AG09319 (cell line): ENCODE results near the gene RPAP3.

ENCODE experiments used
- DNase-seq: peaks from one replicate; pipeline ENCODE4 v3.0.0-alpha.2; 2010; ENCODE audit warnings: low read depth; ENCODE audit errors: extremely low read depth
- CTCF ChIP-seq: IDR thresholded peaks from 2 replicates; pipeline ENCODE4 v1.5.1; 2011; ENCODE audit warnings: low read depth, mild to moderate bottlenecking, inconsistent platforms, low read length, moderate library complexity

The RPAP3 gene

DNA sequence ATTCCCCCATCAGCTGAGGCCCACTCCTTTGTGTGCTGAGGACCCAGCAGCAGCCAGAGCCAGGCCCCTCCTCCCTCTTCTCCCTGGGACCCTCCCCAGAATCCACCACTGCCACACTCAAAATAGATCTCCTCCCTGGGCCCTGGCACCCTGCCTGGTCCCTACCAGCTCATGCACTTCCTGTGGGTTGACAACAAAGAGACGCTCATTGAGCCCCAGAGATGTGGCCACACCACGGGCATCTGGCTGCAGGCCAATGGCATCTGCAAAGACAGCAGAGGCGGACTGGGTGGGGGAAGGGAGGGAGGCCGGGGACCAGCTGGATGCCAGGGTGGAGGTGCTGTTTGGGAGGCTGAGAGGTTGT lies 35.5 kb upstream of the RPAP3 start:
- TF ChIP-seq CTCF = no peak
- DNase-seq = no peak

- no peak for TF ChIP-seq CTCF
- DNase-seq = no peak
Measured at GRCh38 chr12:47740606-47741339, 34.9 kb upstream of the RPAP3 start.

GRCh38 chr12:47739979-47740378 lies 34.1 kb upstream of the RPAP3 start:
- TF ChIP-seq CTCF = no peak
- no peak for DNase-seq

DNA sequence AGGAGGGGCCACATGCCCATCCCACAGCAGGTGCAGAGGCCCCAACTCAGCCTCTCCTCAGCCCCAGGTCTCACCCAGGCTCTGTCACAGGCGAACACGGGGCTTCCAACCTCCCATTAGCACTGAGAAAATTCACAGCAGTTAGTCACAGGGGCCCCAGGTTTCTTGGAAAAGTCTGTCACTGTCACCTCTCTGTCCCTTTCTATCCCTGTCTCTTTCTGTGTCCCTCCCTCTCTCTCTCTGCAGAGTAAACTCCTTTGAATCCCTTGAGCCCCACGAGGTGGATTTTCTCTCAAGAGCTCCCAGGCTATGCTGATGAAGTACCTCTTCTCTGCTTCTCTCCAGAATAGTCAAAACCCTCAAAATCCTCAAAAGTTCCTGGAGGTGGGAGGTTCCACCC lies 33.5 kb upstream of the RPAP3 start:
- TF ChIP-seq CTCF = no peak
- no peak for DNase-seq

DNA sequence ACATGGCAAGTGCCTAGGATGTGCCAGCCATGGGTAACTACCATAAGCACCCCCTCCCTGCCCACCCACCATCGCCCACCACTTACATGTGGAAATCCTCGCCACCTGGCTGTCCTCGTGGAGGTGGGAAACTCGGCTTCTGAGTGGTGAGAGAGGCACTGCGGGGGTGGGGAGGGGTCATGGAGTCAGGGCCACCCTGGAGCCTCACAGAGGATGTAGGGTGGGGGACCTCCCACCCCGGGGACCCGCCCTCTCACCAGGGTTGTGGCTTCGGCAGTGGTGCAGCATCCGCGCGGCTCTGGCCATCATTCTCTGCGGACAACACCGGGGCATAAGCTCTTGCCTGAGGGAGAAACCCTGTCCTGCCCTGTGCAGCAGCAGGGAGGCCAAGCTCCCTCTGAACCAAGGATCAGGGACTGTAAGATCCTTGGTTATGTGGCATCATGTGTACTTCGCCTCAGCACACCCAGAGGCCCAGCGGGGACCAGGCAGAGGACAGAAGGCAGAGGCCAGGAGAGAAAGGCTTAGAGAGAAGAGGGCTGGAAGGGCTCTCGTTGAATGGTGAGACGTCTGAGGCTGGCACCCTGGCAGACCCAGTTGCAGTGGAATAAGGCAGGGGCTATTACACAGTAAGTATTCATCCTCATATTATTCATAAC lies 32.2 kb upstream of the RPAP3 start:
- DNase-seq = no peak
- no peak for TF ChIP-seq CTCF

DNA sequence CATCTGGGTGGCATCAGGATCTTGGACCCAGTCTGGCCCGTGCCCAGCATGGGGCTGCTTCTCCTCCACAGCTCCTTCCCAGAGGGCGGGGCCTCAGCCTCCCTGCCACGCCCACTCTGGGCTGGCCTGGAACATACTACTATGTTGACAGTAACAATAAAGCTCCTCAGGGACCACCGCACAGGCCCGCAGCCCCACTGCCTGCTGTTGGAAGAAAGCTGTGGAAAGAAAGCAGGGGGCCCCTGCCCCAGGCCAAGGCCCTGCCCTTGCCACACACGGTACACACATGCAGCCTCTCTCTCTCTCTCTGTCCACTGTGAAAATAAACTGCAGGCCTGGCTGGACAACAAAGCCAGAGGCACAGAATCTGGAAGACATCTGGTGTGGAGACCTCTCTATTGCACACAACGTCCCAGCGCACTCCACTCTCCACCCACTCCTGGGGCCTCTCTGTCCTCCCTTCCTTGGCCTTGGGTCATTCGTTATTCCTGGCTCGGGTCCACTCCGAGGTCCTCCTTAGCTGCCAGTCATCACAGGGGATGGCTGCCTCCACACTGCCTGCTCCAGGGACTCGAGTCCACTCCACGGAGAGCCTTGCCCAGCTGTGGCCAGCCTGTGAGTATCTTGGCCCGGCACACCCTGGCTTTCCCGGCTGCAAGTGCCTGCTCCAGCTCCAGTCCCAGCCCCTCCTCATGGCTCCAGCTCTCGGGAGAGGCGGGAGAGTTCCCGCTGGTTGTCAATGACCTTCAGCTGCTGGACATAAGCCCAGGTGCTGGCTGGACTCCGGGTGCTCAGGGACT lies 31.2 kb upstream of the RPAP3 start:
- TF ChIP-seq CTCF = no peak
- DNase-seq = peak; percentile 75

- no peak for TF ChIP-seq CTCF
- DNase-seq = no peak
Measured at GRCh38 chr12:47736216-47736615, 30.4 kb upstream of the RPAP3 start.
